ENCODE measurements around the gene TMEM11. TPM values are rescaled to one million over a fixed set of nuclear protein-coding genes. Genes with fewer than 3 reads are reported as not detected.
"Not testable (repeated sequence)": the region's sequence is repeated elsewhere in the genome, so short reads cannot be mapped to it uniquely, and the experiment has no call there.

Gene TMEM11
- polyA plus RNA-seq, 1 donor (not counting 4 experiments of a cell fraction or from before 2014, with no cell fraction given), result 40.1 TPM

- FAIRE-seq, result no peak
- H3K4me3 ChIP-seq (ENCODE audit: control insufficient read depth in 2 of 3, extremely low read depth in 1 of 3, insufficient read depth in 2 of 3, low read depth in 1 of 3, low read length in 3 of 3), result no peak overlapping the region
- no peaks in the 10 kb centered on the region for H3K27me3 ChIP-seq (ENCODE audit: control insufficient read depth, extremely low read depth, insufficient read depth, low read length)
- H3K9me1 ChIP-seq (ENCODE audit: control insufficient read depth, extremely low read depth, insufficient read depth, low read length), result peaks cover 3% of the 10 kb centered on the region
- no peaks in the 10 kb centered on the region for H4K20me1 ChIP-seq (ENCODE audit: control insufficient read depth, extremely low read depth, insufficient read depth, low read length)
- H3K9me3 ChIP-seq (ENCODE audit: control insufficient read depth, low read depth, low read length), result no peaks in the 10 kb centered on the region
- H3K27ac ChIP-seq (ENCODE audit: control insufficient read depth, insufficient read depth, low read length), result no peak overlapping the region
- dilution Hi-C loops (cut with MboI; ENCODE audit: extremely low pct_ligation_motif_present, low sequenced_read_pairs), result no loop called here
- no peak for TF ChIP-seq CTCF (optimal IDR thresholded peaks at IDR 0.05 in 1 of 3, IDR thresholded peaks at IDR 0.05 in 1 of 3, conservative IDR thresholded peaks at IDR 0.05 in 1 of 3; ENCODE audit: extremely low read depth in 1 of 3, insufficient read depth in 2 of 3, low read length in 3 of 3)
- TF ChIP-seq EZH2 (IDR thresholded peaks at IDR 0.05; ENCODE audit: low read length), result no peak
- H3K79me2 ChIP-seq (ENCODE audit: control insufficient read depth, insufficient read depth, low read length), result peaks cover 6% of the 10 kb centered on the region
- H3K9ac ChIP-seq (ENCODE audit: control insufficient read depth, extremely low read depth, insufficient read depth, low read length), result no peak overlapping the region
- H3K4me2 ChIP-seq (ENCODE audit: control insufficient read depth, extremely low read depth, insufficient read depth, low read depth, low read length), result no peak overlapping the region
- peaks cover 22% of the 10 kb centered on the region for H3K4me1 ChIP-seq (ENCODE audit: control insufficient read depth, extremely low read depth, insufficient read depth, low read length)
- H2AFZ ChIP-seq (ENCODE audit: control insufficient read depth, low read length), result no peak overlapping the region
- H3K36me3 ChIP-seq (ENCODE audit: control insufficient read depth in 2 of 2, extremely low read depth in 1 of 2, insufficient read depth in 2 of 2, low read length in 2 of 2), result peaks cover 15 to 26% of the 10 kb centered on the region in 2 experiments
- DNase-seq (ENCODE audit: low read depth, low spot score), result no peak
Measured at GRCh38 chr17:21193031-21193430, 20.9 kb downstream of the TMEM11 start.

- H3K27ac ChIP-seq (ENCODE audit: control insufficient read depth, insufficient read depth, low read length); dilution Hi-C loops (cut with MboI; ENCODE audit: extremely low pct_ligation_motif_present, low sequenced_read_pairs); H3K9me3 ChIP-seq (ENCODE audit: control insufficient read depth, low read depth, low read length); H3K4me3 ChIP-seq (ENCODE audit: control insufficient read depth in 2 of 3, extremely low read depth in 1 of 3, insufficient read depth in 2 of 3, low read depth in 1 of 3, low read length in 3 of 3); H3K4me2 ChIP-seq (ENCODE audit: control insufficient read depth, extremely low read depth, insufficient read depth, low read depth, low read length); FAIRE-seq; H3K27me3 ChIP-seq (ENCODE audit: control insufficient read depth, extremely low read depth, insufficient read depth, low read length); DNase-seq (ENCODE audit: low read depth, low spot score); H4K20me1 ChIP-seq (ENCODE audit: control insufficient read depth, extremely low read depth, insufficient read depth, low read length); H2AFZ ChIP-seq (ENCODE audit: control insufficient read depth, low read length); H3K9ac ChIP-seq (ENCODE audit: control insufficient read depth, extremely low read depth, insufficient read depth, low read length); H3K79me2 ChIP-seq (ENCODE audit: control insufficient read depth, insufficient read depth, low read length); H3K9me1 ChIP-seq (ENCODE audit: control insufficient read depth, extremely low read depth, insufficient read depth, low read length): not testable (repeated sequence)
- peaks cover 22% of the 10 kb centered on the region for H3K4me1 ChIP-seq (ENCODE audit: control insufficient read depth, extremely low read depth, insufficient read depth, low read length)
- H3K36me3 ChIP-seq (ENCODE audit: control insufficient read depth in 2 of 2, extremely low read depth in 1 of 2, insufficient read depth in 2 of 2, low read length in 2 of 2), result peaks cover 11 to 21% of the 10 kb centered on the region in 2 experiments
Measured at GRCh38 chr17:21192414-21192813, 21.5 kb downstream of the TMEM11 start.

- H3K9me1 ChIP-seq (ENCODE audit: control insufficient read depth, extremely low read depth, insufficient read depth, low read length), result peaks cover 3% of the 10 kb centered on the region
- H3K9ac ChIP-seq (ENCODE audit: control insufficient read depth, extremely low read depth, insufficient read depth, low read length), result no peak overlapping the region
- no peaks in the 10 kb centered on the region for H3K9me3 ChIP-seq (ENCODE audit: control insufficient read depth, low read depth, low read length)
- H4K20me1 ChIP-seq (ENCODE audit: control insufficient read depth, extremely low read depth, insufficient read depth, low read length), result no peaks in the 10 kb centered on the region
- dilution Hi-C loops (cut with MboI; ENCODE audit: extremely low pct_ligation_motif_present, low sequenced_read_pairs), result no loop called here
- peaks cover 9 to 14% of the 10 kb centered on the region in 2 experiments for H3K36me3 ChIP-seq (ENCODE audit: control insufficient read depth in 2 of 2, extremely low read depth in 1 of 2, insufficient read depth in 2 of 2, low read length in 2 of 2)
- TF ChIP-seq CTCF (optimal IDR thresholded peaks at IDR 0.05 in 1 of 3, IDR thresholded peaks at IDR 0.05 in 1 of 3, conservative IDR thresholded peaks at IDR 0.05 in 1 of 3; ENCODE audit: extremely low read depth in 1 of 3, insufficient read depth in 2 of 3, low read length in 3 of 3) (no peak), EZH2 (IDR thresholded peaks at IDR 0.05; ENCODE audit: low read length) (no peak)
- no peak overlapping the region for H2AFZ ChIP-seq (ENCODE audit: control insufficient read depth, low read length)
- H3K4me3 ChIP-seq (ENCODE audit: control insufficient read depth in 2 of 3, extremely low read depth in 1 of 3, insufficient read depth in 2 of 3, low read depth in 1 of 3, low read length in 3 of 3), result no peak overlapping the region
- no peaks in the 10 kb centered on the region for H3K27me3 ChIP-seq (ENCODE audit: control insufficient read depth, extremely low read depth, insufficient read depth, low read length)
- no peak for FAIRE-seq
- H3K4me1 ChIP-seq (ENCODE audit: control insufficient read depth, extremely low read depth, insufficient read depth, low read length), result peaks cover 18% of the 10 kb centered on the region
- no peak for DNase-seq (ENCODE audit: low read depth, low spot score)
- no peak overlapping the region for H3K4me2 ChIP-seq (ENCODE audit: control insufficient read depth, extremely low read depth, insufficient read depth, low read depth, low read length)
- no peaks in the 10 kb centered on the region for H3K79me2 ChIP-seq (ENCODE audit: control insufficient read depth, insufficient read depth, low read length)
- H3K27ac ChIP-seq (ENCODE audit: control insufficient read depth, insufficient read depth, low read length), result no peak overlapping the region
Measured at GRCh38 chr17:21191698-21192097, 22.3 kb downstream of the TMEM11 start.

Measured in keratinocyte (primary cell).